ENCODE results near the gene FSIP1. TPM values are rescaled to one million over a fixed set of nuclear protein-coding genes. Genes with fewer than 3 reads are reported as not detected.

FSIP1 gene
- total RNA-seq, 1 donor from 2014 or later = 0.71 TPM

GRCh38 chr15:39687965-39688364 lies 94.7 kb downstream of the FSIP1 start:
- Histone ChIP-seq H3K4me3 (ENCODE audit: low read depth, low read length) (no peak overlapping the region), H3K36me3 (ENCODE audit: control insufficient read depth, insufficient read depth, low read length) (no peaks in the 10 kb centered on the region)
- no peak for TF ChIP-seq CTCF (IDR thresholded peaks at IDR 0.05; ENCODE audit: insufficient read depth, low read length, poor library complexity, severe bottlenecking)

GRCh38 chr15:39685999-39686613 lies 96.5 kb downstream of the FSIP1 start:
- DNase-seq (ENCODE audit: low read depth) = no peak
- no peak overlapping the region for H3K4me3 ChIP-seq (ENCODE audit: low read depth, low read length)

More at GRCh38 chr15:39687965-39688364, 94.7 kb downstream of the FSIP1 start:
- no peak for DNase-seq (ENCODE audit: low read depth)
- H3K27me3 ChIP-seq (ENCODE audit: control insufficient read depth, insufficient read depth, low read length) = no peaks in the 10 kb centered on the region

GRCh38 chr15:39685367-39685766 lies 97.3 kb downstream of the FSIP1 start:
- no peaks in the 10 kb centered on the region for H3K36me3 ChIP-seq (ENCODE audit: control insufficient read depth, insufficient read depth, low read length)
- DNase-seq (ENCODE audit: low read depth) = no peak
- TF ChIP-seq CTCF (IDR thresholded peaks at IDR 0.05; ENCODE audit: insufficient read depth, low read length, poor library complexity, severe bottlenecking) = no peak
- H3K27me3 ChIP-seq (ENCODE audit: control insufficient read depth, insufficient read depth, low read length) = no peaks in the 10 kb centered on the region
- H3K4me3 ChIP-seq (ENCODE audit: low read depth, low read length) = no peak overlapping the region

More at GRCh38 chr15:39685999-39686613, 96.5 kb downstream of the FSIP1 start:
- H3K36me3 ChIP-seq (ENCODE audit: control insufficient read depth, insufficient read depth, low read length) = no peaks in the 10 kb centered on the region
- no peaks in the 10 kb centered on the region for H3K27me3 ChIP-seq (ENCODE audit: control insufficient read depth, insufficient read depth, low read length)
- peak; percentile 65 for TF ChIP-seq CTCF (IDR thresholded peaks at IDR 0.05; ENCODE audit: insufficient read depth, low read length, poor library complexity, severe bottlenecking)

- Histone ChIP-seq H3K36me3 (ENCODE audit: control insufficient read depth, insufficient read depth, low read length) (no peaks in the 10 kb centered on the region), H3K4me3 (ENCODE audit: low read depth, low read length) (no peak overlapping the region), H3K27me3 (ENCODE audit: control insufficient read depth, insufficient read depth, low read length) (no peaks in the 10 kb centered on the region)
- no peak for TF ChIP-seq CTCF (IDR thresholded peaks at IDR 0.05; ENCODE audit: insufficient read depth, low read length, poor library complexity, severe bottlenecking)
- DNase-seq (ENCODE audit: low read depth) = no peak
Observed at GRCh38 chr15:39684233-39684632, 98.4 kb downstream of the FSIP1 start.

- DNase-seq (ENCODE audit: low read depth) = no peak
- Histone ChIP-seq H3K27me3 (ENCODE audit: control insufficient read depth, insufficient read depth, low read length) (no peaks in the 10 kb centered on the region), H3K36me3 (ENCODE audit: control insufficient read depth, insufficient read depth, low read length) (no peaks in the 10 kb centered on the region), H3K4me3 (ENCODE audit: low read depth, low read length) (no peak overlapping the region)
- no peak for TF ChIP-seq CTCF (IDR thresholded peaks at IDR 0.05; ENCODE audit: insufficient read depth, low read length, poor library complexity, severe bottlenecking)
Observed at GRCh38 chr15:39682366-39682765, 100.3 kb downstream of the FSIP1 start.

GRCh38 chr15:39680868-39681267 lies 101.8 kb downstream of the FSIP1 start:
- no peak for DNase-seq (ENCODE audit: low read depth)
- no peaks in the 10 kb centered on the region for H3K36me3 ChIP-seq (ENCODE audit: control insufficient read depth, insufficient read depth, low read length)
- H3K27me3 ChIP-seq (ENCODE audit: control insufficient read depth, insufficient read depth, low read length) = no peaks in the 10 kb centered on the region
- no peak overlapping the region for H3K4me3 ChIP-seq (ENCODE audit: low read depth, low read length)
- TF ChIP-seq CTCF (IDR thresholded peaks at IDR 0.05; ENCODE audit: insufficient read depth, low read length, poor library complexity, severe bottlenecking) = no peak

All from kidney epithelial cell (primary cell).